Keratinocyte (primary cell): ENCODE results near the gene OGA.

ENCODE experiments used
- EZH2 ChIP-seq: IDR thresholded peaks from one replicate; pipeline ENCODE4 v1.6.1; 2012; ENCODE audit warnings: inconsistent platforms, mild to moderate bottlenecking, low read length, moderate library complexity
- TF ChIP-seq, protein P1 (sequence below), 3 experiments: IDR thresholded peaks in 1 of 3; conservative IDR thresholded peaks in 1 of 3; optimal IDR thresholded peaks in 1 of 3; 2 replicates in 2 of 3; 3 replicates in 1 of 3; pipeline versions ENCODE3 to v1.5.1; 2011; ENCODE audit warnings: low read length in 3 of 3, mild to moderate bottlenecking in 3 of 3, moderate library complexity in 2 of 3, control low read depth in 1 of 3, inconsistent platforms in 1 of 3; ENCODE audit not compliant: insufficient read depth in 2 of 3; ENCODE audit errors: extremely low read depth in 1 of 3

DNA sequence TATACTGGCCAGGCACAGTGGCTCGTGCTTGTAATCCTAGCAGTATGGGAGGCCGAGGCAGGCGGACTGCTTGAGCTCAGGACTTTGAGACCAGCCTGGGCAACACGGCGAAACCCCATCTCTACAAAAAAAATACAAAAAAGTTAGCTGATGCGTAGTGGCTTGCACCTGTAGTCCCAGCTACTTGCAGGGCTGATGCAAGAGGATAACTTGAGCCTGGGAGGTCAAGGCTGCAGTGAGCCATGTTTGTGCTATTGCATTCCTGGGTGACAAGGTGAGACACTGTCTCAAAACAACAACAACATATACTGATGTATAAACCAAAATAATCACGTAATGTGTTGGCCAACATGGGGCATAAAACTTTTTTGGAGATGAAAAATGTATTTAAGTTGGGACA lies 28.6 kb downstream of the OGA start:
- TF ChIP-seq, protein P1, sequence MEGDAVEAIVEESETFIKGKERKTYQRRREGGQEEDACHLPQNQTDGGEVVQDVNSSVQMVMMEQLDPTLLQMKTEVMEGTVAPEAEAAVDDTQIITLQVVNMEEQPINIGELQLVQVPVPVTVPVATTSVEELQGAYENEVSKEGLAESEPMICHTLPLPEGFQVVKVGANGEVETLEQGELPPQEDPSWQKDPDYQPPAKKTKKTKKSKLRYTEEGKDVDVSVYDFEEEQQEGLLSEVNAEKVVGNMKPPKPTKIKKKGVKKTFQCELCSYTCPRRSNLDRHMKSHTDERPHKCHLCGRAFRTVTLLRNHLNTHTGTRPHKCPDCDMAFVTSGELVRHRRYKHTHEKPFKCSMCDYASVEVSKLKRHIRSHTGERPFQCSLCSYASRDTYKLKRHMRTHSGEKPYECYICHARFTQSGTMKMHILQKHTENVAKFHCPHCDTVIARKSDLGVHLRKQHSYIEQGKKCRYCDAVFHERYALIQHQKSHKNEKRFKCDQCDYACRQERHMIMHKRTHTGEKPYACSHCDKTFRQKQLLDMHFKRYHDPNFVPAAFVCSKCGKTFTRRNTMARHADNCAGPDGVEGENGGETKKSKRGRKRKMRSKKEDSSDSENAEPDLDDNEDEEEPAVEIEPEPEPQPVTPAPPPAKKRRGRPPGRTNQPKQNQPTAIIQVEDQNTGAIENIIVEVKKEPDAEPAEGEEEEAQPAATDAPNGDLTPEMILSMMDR (optimal IDR thresholded peaks at IDR 0.05 in 1 of 3, IDR thresholded peaks at IDR 0.05 in 1 of 3, conservative IDR thresholded peaks at IDR 0.05 in 1 of 3; ENCODE audit: extremely low read depth in 1 of 3, insufficient read depth in 2 of 3, low read length in 3 of 3), result no peak
- TF ChIP-seq EZH2, result no peak
